Testis (tissue), 2 donors: ENCODE results near the gene DHX8.

ENCODE experiments used
- CTCF ChIP-seq, 3 experiments: fragments of 450-650 bp in 2 of 3; fragments of 200-600 bp in 1 of 3; sonication (generic) in 1 of 3; IDR thresholded peaks; one replicate each; pipeline ENCODE4 v1.5.1; 2016 to 2019; ENCODE audit warnings: antibody characterized with exemption in 3 of 3, mild to moderate bottlenecking in 2 of 3, moderate library complexity in 1 of 3
- POLR2A ChIP-seq: fragments of 450-650 bp; IDR thresholded peaks from one replicate; pipeline ENCODE4 v1.6.1; 2017; ENCODE audit warnings: antibody characterized with exemption, mild to moderate bottlenecking, moderate library complexity

GRCh38 chr17:43572368-43572980 is 88.7 kb downstream of the DHX8 start:
- TF ChIP-seq CTCF (IDR thresholded peaks at IDR 0.05) = no peak
- TF ChIP-seq POLR2A = no peak
